ENCODE results near the gene LRIT1.

LRIT1 gene

DNA sequence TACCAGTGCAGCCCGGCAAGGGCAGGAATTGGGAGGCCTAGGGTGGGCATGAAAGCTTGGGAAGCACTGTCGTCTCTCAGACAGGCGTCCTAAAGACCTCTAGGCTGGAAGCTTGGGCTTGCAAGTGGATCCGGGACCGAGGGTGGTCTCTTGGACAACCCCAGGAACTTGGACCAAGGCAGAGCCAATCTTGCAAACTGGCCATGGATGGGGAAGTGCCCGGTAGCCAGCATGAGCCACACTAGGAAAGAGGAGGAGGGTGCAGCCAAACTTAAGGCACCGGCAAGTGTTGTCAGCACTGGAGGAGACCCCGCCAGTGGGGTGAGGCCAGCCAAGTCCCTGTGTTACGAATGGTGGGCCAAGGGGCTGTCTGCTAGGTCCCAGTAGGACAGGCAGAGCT is 24.5 kb downstream of the LRIT1 start:
- Histone ChIP-seq H3K36me3 (ENCODE audit: insufficient read depth) (no peaks in the 10 kb centered on the region), H3K27me3 (ENCODE audit: insufficient read depth, low read depth) (no peaks in the 10 kb centered on the region), H3K9ac (no peak overlapping the region), H3K27ac (no peak overlapping the region), H4K20me1 (ENCODE audit: insufficient read depth) (no peaks in the 10 kb centered on the region), H3K79me2 (ENCODE audit: insufficient read depth, low read depth) (no peaks in the 10 kb centered on the region), H3K4me2 (no peak overlapping the region), H3K4me1 (ENCODE audit: low read depth, poor library complexity, severe bottlenecking) (no peaks in the 10 kb centered on the region), H3K4me3 (IDR thresholded peaks at IDR 0.05; ENCODE audit: insufficient read depth, low read depth, low read length) (no peak overlapping the region), H2AFZ (ENCODE audit: low read depth) (no peak overlapping the region)
- no peak for TF ChIP-seq CTCF (conservative IDR thresholded peaks at IDR 0.05; ENCODE audit: low read depth, low read length)

DNA sequence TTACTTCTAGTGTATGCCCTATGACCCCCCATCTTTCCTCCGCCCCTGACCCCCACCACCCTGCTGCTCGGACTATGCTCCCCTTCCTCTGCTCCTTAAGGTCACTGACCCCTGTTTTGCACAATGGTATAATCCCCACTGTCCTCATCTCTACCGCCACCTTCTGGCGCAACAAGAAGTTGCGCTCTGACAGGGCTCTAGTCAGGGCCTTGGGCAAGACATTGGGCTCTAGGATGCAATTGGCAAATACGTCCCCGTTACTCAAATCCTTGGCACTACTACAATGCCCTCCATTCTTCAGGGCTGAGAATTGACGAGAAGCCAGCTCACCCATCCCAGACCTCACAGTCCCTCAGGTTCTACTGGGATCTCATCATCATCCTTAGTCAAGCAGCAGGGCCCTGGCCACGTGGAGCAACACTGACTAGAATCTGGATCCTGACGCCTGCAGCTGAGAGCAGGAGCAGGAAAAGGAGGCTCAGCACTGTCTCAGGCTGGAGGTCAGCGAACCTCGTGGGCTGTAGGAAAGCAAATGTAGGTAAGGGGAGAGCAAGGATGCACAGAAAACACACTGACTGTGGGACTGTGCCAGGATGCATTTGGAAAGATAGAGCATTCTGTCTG is 26.6 kb downstream of the LRIT1 start:
- H4K20me1 ChIP-seq (ENCODE audit: insufficient read depth), result no peaks in the 10 kb centered on the region
- H3K4me3 ChIP-seq (IDR thresholded peaks at IDR 0.05; ENCODE audit: insufficient read depth, low read depth, low read length), result no peak overlapping the region
- H3K4me2 ChIP-seq, result no peak overlapping the region
- H3K9ac ChIP-seq, result no peak overlapping the region
- H3K36me3 ChIP-seq (ENCODE audit: insufficient read depth), result no peaks in the 10 kb centered on the region
- no peak overlapping the region for H3K27ac ChIP-seq
- H3K4me1 ChIP-seq (ENCODE audit: low read depth, poor library complexity, severe bottlenecking), result no peaks in the 10 kb centered on the region
- TF ChIP-seq CTCF (conservative IDR thresholded peaks at IDR 0.05; ENCODE audit: low read depth, low read length), result peak; percentile 42; the same call in 1 of the 2 replicates
- H3K79me2 ChIP-seq (ENCODE audit: insufficient read depth, low read depth), result no peaks in the 10 kb centered on the region
- H3K27me3 ChIP-seq (ENCODE audit: insufficient read depth, low read depth), result no peaks in the 10 kb centered on the region
- no peak overlapping the region for H2AFZ ChIP-seq (ENCODE audit: low read depth)

DNA sequence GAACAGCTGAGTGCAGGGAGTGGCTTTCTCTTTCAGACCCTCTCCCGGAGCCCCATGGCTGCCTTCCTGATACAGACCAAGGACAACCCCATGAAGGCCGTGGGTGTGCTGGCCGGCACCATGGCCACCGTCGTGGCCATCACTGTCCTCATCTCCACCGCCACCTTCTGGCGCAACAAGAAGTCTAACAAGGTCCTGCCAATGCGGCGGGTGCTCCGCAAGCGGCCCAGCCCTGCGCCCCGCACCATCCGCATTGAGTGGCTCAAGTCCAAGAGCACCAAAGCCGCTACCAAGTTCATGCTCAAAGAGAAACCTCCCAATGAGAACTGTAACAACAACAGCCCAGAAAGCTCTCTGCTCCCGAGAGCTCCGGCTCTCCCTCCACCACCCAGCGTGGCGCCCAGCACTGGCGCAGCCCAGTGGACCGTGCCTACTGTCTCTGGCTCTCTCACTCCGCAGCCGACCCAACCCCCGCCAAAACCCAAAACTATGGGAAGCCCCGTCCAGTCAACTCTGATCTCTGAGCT is 27.2 kb downstream of the LRIT1 start:
- H4K20me1 ChIP-seq (ENCODE audit: insufficient read depth), result no peaks in the 10 kb centered on the region
- no peak overlapping the region for H2AFZ ChIP-seq (ENCODE audit: low read depth)

GRCh38 chr10:84213076-84213475 is 28.3 kb downstream of the LRIT1 start:
- Histone ChIP-seq H3K36me3 (ENCODE audit: insufficient read depth) (no peaks in the 10 kb centered on the region), H3K9ac (no peak overlapping the region), H4K20me1 (ENCODE audit: insufficient read depth) (no peaks in the 10 kb centered on the region), H3K4me3 (IDR thresholded peaks at IDR 0.05; ENCODE audit: insufficient read depth, low read depth, low read length) (no peak overlapping the region), H3K27ac (no peak overlapping the region), H2AFZ (ENCODE audit: low read depth) (no peak overlapping the region), H3K4me2 (no peak overlapping the region), H3K79me2 (ENCODE audit: insufficient read depth, low read depth) (no peaks in the 10 kb centered on the region), H3K27me3 (ENCODE audit: insufficient read depth, low read depth) (no peaks in the 10 kb centered on the region), H3K4me1 (ENCODE audit: low read depth, poor library complexity, severe bottlenecking) (no peaks in the 10 kb centered on the region)
- no peak for TF ChIP-seq CTCF (conservative IDR thresholded peaks at IDR 0.05; ENCODE audit: low read depth, low read length)

More for the DNA sequence above, 27.2 kb downstream of the LRIT1 start:
- H3K4me2 ChIP-seq, result no peak overlapping the region
- H3K36me3 ChIP-seq (ENCODE audit: insufficient read depth), result no peaks in the 10 kb centered on the region
- H3K79me2 ChIP-seq (ENCODE audit: insufficient read depth, low read depth), result no peaks in the 10 kb centered on the region
- no peaks in the 10 kb centered on the region for H3K4me1 ChIP-seq (ENCODE audit: low read depth, poor library complexity, severe bottlenecking)
- H3K9ac ChIP-seq, result no peak overlapping the region
- no peak for TF ChIP-seq CTCF (conservative IDR thresholded peaks at IDR 0.05; ENCODE audit: low read depth, low read length)
- H3K27ac ChIP-seq, result no peak overlapping the region
- no peaks in the 10 kb centered on the region for H3K27me3 ChIP-seq (ENCODE audit: insufficient read depth, low read depth)
- H3K4me3 ChIP-seq (IDR thresholded peaks at IDR 0.05; ENCODE audit: insufficient read depth, low read depth, low read length), result no peak overlapping the region

All from KMS-11 (cell line).